SK-N-SH (cell line): Measurements from ENCODE around the gene GPATCH2L. TPM values are rescaled to one million over a fixed set of nuclear protein-coding genes. Genes with fewer than 3 reads are reported as not detected.

ENCODE experiments used
- CTCF ChIA-PET: fragments of 300-600, 350-600 bp; formaldehyde crosslinking; extraction: SDS; loops from one replicate; lab custom pipeline; 2021; lab: Yijun Ruan, JAX
- POLR2A ChIA-PET: fragments of 350-600 bp; sonication (Branson Sonifier 250); formaldehyde crosslinking; extraction: SDS; loops from one replicate; lab custom pipeline; 2020; ENCODE audit warnings: antibody characterized with exemption, inconsistent platforms; lab: Yijun Ruan, JAX
- DNase-seq: peaks from one replicate; pipeline ENCODE4 v3.0.0; 2012
- H2AFZ ChIP-seq: fragments of 200-600 bp; sonication (generic); 2 replicates; pipeline ENCODE4 v1.8.1; 2016; ENCODE audit warnings: antibody characterized with exemption, mild to moderate bottlenecking, low read depth
- H3F3A ChIP-seq: fragments of 200-600 bp; sonication (generic); replicated peaks from 2 replicates; pipeline ENCODE3; 2016; ENCODE audit warnings: antibody characterized with exemption, mild to moderate bottlenecking; ENCODE audit not compliant: insufficient read depth
- H3K27ac ChIP-seq, 2 experiments: fragments of 200-500 bp in 1 of 2; fragments of 200-600 bp in 1 of 2; sonication (Bioruptor generic) in 1 of 2; sonication (generic), shearing (Covaris generic) in 1 of 2; 2 replicates each; pipeline versions ENCODE4 v1.5.1 to v1.6.1; 2014 to 2016; ENCODE audit warnings: low read depth in 2 of 2, inconsistent platforms in 1 of 2, low read length in 1 of 2, mild to moderate bottlenecking in 1 of 2, mixed read lengths in 1 of 2
- H3K27me3 ChIP-seq: fragments of 200-600 bp; sonication (generic), shearing (Covaris generic); 2 replicates; pipeline ENCODE4 v1.6.1; 2016; ENCODE audit warnings: mixed run types; ENCODE audit not compliant: insufficient read depth
- H3K36me3 ChIP-seq, 2 experiments: fragments of 200-500 bp in 1 of 2; fragments of 200-600 bp in 1 of 2; sonication (Bioruptor generic) in 1 of 2; sonication (generic) in 1 of 2; replicated peaks in 1 of 2; 2 replicates each; pipeline versions ENCODE3 to v1.5.1; 2014 to 2016; ENCODE audit warnings: low read length in 1 of 2, mild to moderate bottlenecking in 1 of 2; ENCODE audit not compliant: insufficient read depth in 2 of 2, control insufficient read depth in 1 of 2
- H3K4me1 ChIP-seq, 2 experiments: fragments of 200-500 bp in 1 of 2; fragments of 200-600 bp in 1 of 2; sonication (Bioruptor generic) in 1 of 2; sonication (generic), shearing (Covaris generic) in 1 of 2; 2 replicates each; pipeline versions ENCODE4 v1.5.1 to v1.6.1; 2014 to 2016; ENCODE audit warnings: low read depth in 1 of 2, low read length in 1 of 2, mixed run types in 1 of 2; ENCODE audit not compliant: insufficient read depth in 2 of 2, control insufficient read depth in 1 of 2
- H3K4me2 ChIP-seq: fragments of 200-600 bp; sonication (generic), shearing (Covaris generic); 2 replicates; pipeline ENCODE4 v1.6.1; 2017; ENCODE audit warnings: mixed run types
- H3K4me3 ChIP-seq, 2 experiments: fragments of 200-500 bp in 1 of 2; fragments of 200-600 bp in 1 of 2; sonication (Bioruptor generic) in 1 of 2; sonication (generic), shearing (Covaris generic) in 1 of 2; 2 replicates each; pipeline versions ENCODE4 v1.5.1 to v1.8.1; 2014 to 2016; ENCODE audit warnings: low read depth in 2 of 2, inconsistent platforms in 1 of 2, low read length in 1 of 2, mild to moderate bottlenecking in 1 of 2, mixed read lengths in 1 of 2, moderate library complexity in 1 of 2
- H3K79me2 ChIP-seq: fragments of 200-600 bp; sonication (generic); 2 replicates; pipeline ENCODE4 v1.8.1; 2017; ENCODE audit warnings: mild to moderate bottlenecking; ENCODE audit not compliant: insufficient read depth
- H3K9ac ChIP-seq: fragments of 200-600 bp; sonication (generic); 2 replicates; pipeline ENCODE4 v1.6.1; 2017; ENCODE audit warnings: mixed run types
- H3K9me2 ChIP-seq: fragments of 200-600 bp; sonication (generic); 2 replicates; pipeline ENCODE4 v1.6.1; 2017; ENCODE audit warnings: mixed run types
- H3K9me3 ChIP-seq: fragments of 200-600 bp; sonication (generic); 2 replicates; pipeline ENCODE4 v1.6.1; 2017; ENCODE audit warnings: mixed run types, mild to moderate bottlenecking, moderate library complexity
- H4K20me1 ChIP-seq: fragments of 200-600 bp; sonication (generic); 2 replicates; pipeline ENCODE4 v1.6.1; 2017; ENCODE audit warnings: mild to moderate bottlenecking, mixed run types; ENCODE audit not compliant: insufficient read depth
- CHD2 ChIP-seq: fragments of 150-350 bp; IDR thresholded peaks from 2 replicates; pipeline ENCODE4 v1.6.1; 2018; ENCODE audit warnings: low read length; ENCODE audit not compliant: partially characterized antibody
- EP300 ChIP-seq, 2 experiments: IDR thresholded peaks; 2 replicates each; pipeline versions ENCODE4 v1.4.0 to v1.6.1; 2012; ENCODE audit warnings: borderline replicate concordance in 1 of 2, low read depth in 1 of 2, low read length in 1 of 2
- FOSL2 ChIP-seq: IDR thresholded peaks from 2 replicates; pipeline ENCODE4 v1.4.0; 2012; ENCODE audit warnings: low read depth, mild to moderate bottlenecking, moderate library complexity, borderline replicate concordance
- GABPA ChIP-seq: IDR thresholded peaks from 2 replicates; pipeline ENCODE4 v1.4.0; 2012; ENCODE audit warnings: low read depth, mild to moderate bottlenecking
- JUND ChIP-seq: IDR thresholded peaks from 2 replicates; pipeline ENCODE4 v1.4.0; 2012
- MEF2A ChIP-seq: IDR thresholded peaks from 2 replicates; pipeline ENCODE4 v1.4.0; 2012; ENCODE audit warnings: low read depth, borderline replicate concordance
- MXI1 ChIP-seq: IDR thresholded peaks from 2 replicates; pipeline ENCODE4 v1.6.1; 2012; ENCODE audit warnings: mild to moderate bottlenecking, low read depth, low read length, improper control_type of control experiment
- NFIC ChIP-seq: IDR thresholded peaks from 2 replicates; pipeline ENCODE4 v1.4.0; 2012; ENCODE audit warnings: borderline replicate concordance
- POLR2AphosphoS5 ChIP-seq: IDR thresholded peaks from 2 replicates; pipeline ENCODE4 v1.6.1; 2012; ENCODE audit warnings: low read depth, low read length
- RFX5 ChIP-seq: IDR thresholded peaks from 2 replicates; pipeline ENCODE4 v1.6.1; 2012; ENCODE audit warnings: mild to moderate bottlenecking, improper control_type of control experiment, low read length
- RXRA ChIP-seq: IDR thresholded peaks from 2 replicates; pipeline ENCODE4 v1.4.0; 2012; ENCODE audit warnings: low read depth, mild to moderate bottlenecking, borderline replicate concordance
- SIN3A ChIP-seq: IDR thresholded peaks from 2 replicates; pipeline ENCODE4 v1.6.1; 2012; ENCODE audit warnings: low read depth, mild to moderate bottlenecking, low read length, moderate library complexity, borderline replicate concordance
- TAF1 ChIP-seq: IDR thresholded peaks from 2 replicates; pipeline ENCODE4 v1.6.1; 2012; ENCODE audit warnings: low read depth, mild to moderate bottlenecking, low read length, moderate library complexity, borderline replicate concordance
- TCF12 ChIP-seq: IDR thresholded peaks from 2 replicates; pipeline ENCODE4 v1.4.0; 2012
- TEAD4 ChIP-seq: IDR thresholded peaks from 2 replicates; pipeline ENCODE4 v1.4.0; 2012; ENCODE audit warnings: mild to moderate bottlenecking, borderline replicate concordance; ENCODE audit not compliant: insufficient read depth
- WGBS: methylation state at CpG from one replicate; pipeline ENCODE4 v1.1.6; 2017; ENCODE audit warnings: low lambda C conversion rate; 5-methylcytosine and 5-hydroxymethylcytosine counted together
- polyA plus RNA-seq, 3 experiments: library from polyadenylated mRNA; depleted of rRNA; stranded (reverse); fragments of >200 nt; gene quantifications; 2 replicates each; pipeline ENCODE4 v1.2.3, GENCODE V29; 2012
- TF ChIP-seq, protein P1 (sequence below): fragments of 150-350 bp; IDR thresholded peaks from 2 replicates; pipeline ENCODE4 v1.6.1; 2016; ENCODE audit warnings: mild to moderate bottlenecking, low read depth, low read length
- TF ChIP-seq, protein P2 (sequence below): IDR thresholded peaks from 2 replicates; pipeline ENCODE4 v1.4.0; 2012; ENCODE audit warnings: low read depth
- TF ChIP-seq, protein P3 (sequence below): IDR thresholded peaks from 2 replicates; pipeline ENCODE4 v1.4.0; 2012; ENCODE audit warnings: low read depth, borderline replicate concordance
- TF ChIP-seq, protein P4 (sequence below): fragments of 150-350 bp; IDR thresholded peaks from 2 replicates; pipeline ENCODE4 v1.6.1; 2017; ENCODE audit warnings: antibody characterized with exemption, low read length, low read depth, borderline replicate concordance
- TF ChIP-seq, protein P5 (sequence below): IDR thresholded peaks from 2 replicates; pipeline ENCODE4 v1.6.1; 2012; ENCODE audit warnings: mild to moderate bottlenecking, low read depth, low read length, moderate library complexity

Gene GPATCH2L
- polyA plus RNA-seq, 1 of the 3 experiments (the other 2 are of a cell fraction): 17.7 TPM

DNA sequence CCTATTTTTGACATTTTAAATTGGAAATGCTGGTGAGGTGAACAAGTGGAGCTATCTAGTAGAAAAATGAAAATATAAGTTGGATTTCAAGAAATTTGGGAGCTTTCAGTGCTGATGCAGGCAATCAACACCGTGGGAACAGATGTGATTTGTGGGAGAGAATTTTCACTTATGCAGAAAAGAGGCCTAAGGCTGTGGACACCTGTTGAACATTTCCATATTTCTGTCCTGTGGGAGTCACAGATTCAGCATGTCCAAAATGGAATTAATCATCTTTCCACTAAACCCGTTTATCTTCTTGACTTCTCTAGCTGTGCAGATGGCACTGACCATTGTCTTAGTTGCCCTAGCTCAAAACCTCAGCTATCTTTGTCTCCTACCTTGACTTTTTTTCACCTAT lies 2.5 kb upstream of the GPATCH2L start:
- Histone ChIP-seq H3K9ac (no peak overlapping the region), H3K27me3 (0 out of 2 replicates have a peak, but pooled peaks cover 8% of the 10 kb centered on the region), H3K9me2 (no peaks in the 10 kb centered on the region), H4K20me1 (peaks cover 18% of the 10 kb centered on the region), H3K27ac (no peak overlapping the region)
- TF ChIP-seq, protein P1, sequence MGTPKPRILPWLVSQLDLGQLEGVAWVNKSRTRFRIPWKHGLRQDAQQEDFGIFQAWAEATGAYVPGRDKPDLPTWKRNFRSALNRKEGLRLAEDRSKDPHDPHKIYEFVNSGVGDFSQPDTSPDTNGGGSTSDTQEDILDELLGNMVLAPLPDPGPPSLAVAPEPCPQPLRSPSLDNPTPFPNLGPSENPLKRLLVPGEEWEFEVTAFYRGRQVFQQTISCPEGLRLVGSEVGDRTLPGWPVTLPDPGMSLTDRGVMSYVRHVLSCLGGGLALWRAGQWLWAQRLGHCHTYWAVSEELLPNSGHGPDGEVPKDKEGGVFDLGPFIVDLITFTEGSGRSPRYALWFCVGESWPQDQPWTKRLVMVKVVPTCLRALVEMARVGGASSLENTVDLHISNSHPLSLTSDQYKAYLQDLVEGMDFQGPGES: no peak
- no peak for TF ChIP-seq TCF12
- TF ChIP-seq TAF1: no peak
- TF ChIP-seq MEF2A: no peak
- TF ChIP-seq GABPA: no peak
- no peak for TF ChIP-seq RFX5
- TF ChIP-seq, all 33 proteins: peak for 0
- Histone ChIP-seq H2AFZ (no peak overlapping the region), H3K36me3 (peaks cover 0 to 1% of the 10 kb centered on the region in 2 experiments), H3K9me3 (no peaks in the 10 kb centered on the region), H3K4me1 (peaks cover 9 to 10% of the 10 kb centered on the region in 2 experiments; a peak in 3 of 4 replicates), H3K4me3 (no peak overlapping the region), H3K79me2 (peaks cover 21% of the 10 kb centered on the region), H3F3A (no peaks in the 10 kb centered on the region), H3K4me2 (no peak overlapping the region)
- WGBS: 21% methylated on average over 2 of the region's 2 CpGs
- ChIA-PET POLR2A (no interaction called here), CTCF (interaction anchor here (1.0 to 1.5 kb wide), 2 partner anchors 12 to 98 kb away, joined by 3 read pairs; no protein-coding TSS in a partner anchor)
- no peak for DNase-seq

DNA sequence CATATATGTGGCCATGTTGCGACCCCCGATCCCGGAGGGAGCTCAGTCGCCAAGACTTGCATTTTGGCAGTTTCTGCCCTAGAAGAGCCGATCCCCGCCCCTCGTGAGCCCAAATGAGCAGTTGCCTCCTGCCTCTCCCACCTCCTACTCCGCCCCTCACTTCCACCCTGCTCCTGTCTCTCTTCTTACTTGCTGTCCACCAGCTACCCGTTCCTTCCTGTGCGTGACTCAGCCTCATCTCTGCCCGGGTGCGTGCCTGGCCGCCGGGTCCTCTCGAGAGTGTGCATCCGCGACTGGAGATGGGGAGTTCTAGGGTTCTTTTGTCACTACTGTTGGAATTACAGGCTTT lies 585 bp downstream of the GPATCH2L start:
- no peaks in the 10 kb centered on the region for H3K9me3 ChIP-seq
- no peaks in the 10 kb centered on the region for H3K9me2 ChIP-seq
- 0 out of 2 replicates have a peak, but pooled peaks cover 8% of the 10 kb centered on the region for H3K27me3 ChIP-seq
- H3K4me1 ChIP-seq: peaks cover 17 to 26% of the 10 kb centered on the region in 2 experiments
- H3K4me2 ChIP-seq: peak overlapping the region; percentile 77
- peak overlapping the region; percentile 90 for H3K9ac ChIP-seq
- WGBS: 0% methylated on average over 9 of the region's 17 CpGs
- H3K4me3 ChIP-seq: peak overlapping the region; percentile 73 to 74
- peaks cover 52% of the 10 kb centered on the region for H3K79me2 ChIP-seq
- H3F3A ChIP-seq: no peaks in the 10 kb centered on the region
- DNase-seq: peak; percentile 64
- CTCF ChIA-PET: interaction anchor here (0.9 to 1.7 kb wide), 3 partner anchors 10 to 441 kb away, joined by 3 to 8 read pairs (median 3); no protein-coding TSS in a partner anchor
- peak overlapping the region; percentile 50 to 86 for H3K27ac ChIP-seq
- POLR2A ChIA-PET: interaction anchor here (0.7 to 1.4 kb wide), 3 partner anchors 10 to 17 kb away, joined by 3 to 5 read pairs (median 3); no protein-coding TSS in a partner anchor
- H3K36me3 ChIP-seq: peaks cover 25 to 29% of the 10 kb centered on the region in 2 experiments
- peak overlapping the region; percentile 76; the same call in 1 of the 2 replicates for H2AFZ ChIP-seq
- H4K20me1 ChIP-seq: peaks cover 49% of the 10 kb centered on the region
- TF ChIP-seq FOSL2 (peak; percentile 56; the same call in 1 of the 2 replicates), TEAD4 (no peak), TAF1 (no peak), MXI1 (no peak), SIN3A (0 out of 2 replicates have a peak, but pooled peaks have one; percentile 56), NFIC (no peak), JUND (peak; percentile 22; the same call in 1 of the 2 replicates), POLR2AphosphoS5 (no peak), GABPA (0 out of 2 replicates have a peak, but pooled peaks have one; percentile 19), CHD2 (peak; percentile 26), EP300 (IDR thresholded peaks at IDR 0.05; ENCODE audit: borderline replicate concordance in 1 of 2, low read depth in 1 of 2, low read length in 1 of 2) (no peak), RXRA (no peak)
- TF ChIP-seq, protein P2, sequence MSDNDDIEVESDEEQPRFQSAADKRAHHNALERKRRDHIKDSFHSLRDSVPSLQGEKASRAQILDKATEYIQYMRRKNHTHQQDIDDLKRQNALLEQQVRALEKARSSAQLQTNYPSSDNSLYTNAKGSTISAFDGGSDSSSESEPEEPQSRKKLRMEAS: peak; percentile 65; the same call in 1 of the 2 replicates
- TF ChIP-seq, protein P3, sequence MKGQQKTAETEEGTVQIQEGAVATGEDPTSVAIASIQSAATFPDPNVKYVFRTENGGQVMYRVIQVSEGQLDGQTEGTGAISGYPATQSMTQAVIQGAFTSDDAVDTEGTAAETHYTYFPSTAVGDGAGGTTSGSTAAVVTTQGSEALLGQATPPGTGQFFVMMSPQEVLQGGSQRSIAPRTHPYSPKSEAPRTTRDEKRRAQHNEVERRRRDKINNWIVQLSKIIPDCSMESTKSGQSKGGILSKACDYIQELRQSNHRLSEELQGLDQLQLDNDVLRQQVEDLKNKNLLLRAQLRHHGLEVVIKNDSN: no peak
- TF ChIP-seq, protein P4, sequence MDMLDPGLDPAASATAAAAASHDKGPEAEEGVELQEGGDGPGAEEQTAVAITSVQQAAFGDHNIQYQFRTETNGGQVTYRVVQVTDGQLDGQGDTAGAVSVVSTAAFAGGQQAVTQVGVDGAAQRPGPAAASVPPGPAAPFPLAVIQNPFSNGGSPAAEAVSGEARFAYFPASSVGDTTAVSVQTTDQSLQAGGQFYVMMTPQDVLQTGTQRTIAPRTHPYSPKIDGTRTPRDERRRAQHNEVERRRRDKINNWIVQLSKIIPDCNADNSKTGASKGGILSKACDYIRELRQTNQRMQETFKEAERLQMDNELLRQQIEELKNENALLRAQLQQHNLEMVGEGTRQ: no peak
- TF ChIP-seq, protein P5, sequence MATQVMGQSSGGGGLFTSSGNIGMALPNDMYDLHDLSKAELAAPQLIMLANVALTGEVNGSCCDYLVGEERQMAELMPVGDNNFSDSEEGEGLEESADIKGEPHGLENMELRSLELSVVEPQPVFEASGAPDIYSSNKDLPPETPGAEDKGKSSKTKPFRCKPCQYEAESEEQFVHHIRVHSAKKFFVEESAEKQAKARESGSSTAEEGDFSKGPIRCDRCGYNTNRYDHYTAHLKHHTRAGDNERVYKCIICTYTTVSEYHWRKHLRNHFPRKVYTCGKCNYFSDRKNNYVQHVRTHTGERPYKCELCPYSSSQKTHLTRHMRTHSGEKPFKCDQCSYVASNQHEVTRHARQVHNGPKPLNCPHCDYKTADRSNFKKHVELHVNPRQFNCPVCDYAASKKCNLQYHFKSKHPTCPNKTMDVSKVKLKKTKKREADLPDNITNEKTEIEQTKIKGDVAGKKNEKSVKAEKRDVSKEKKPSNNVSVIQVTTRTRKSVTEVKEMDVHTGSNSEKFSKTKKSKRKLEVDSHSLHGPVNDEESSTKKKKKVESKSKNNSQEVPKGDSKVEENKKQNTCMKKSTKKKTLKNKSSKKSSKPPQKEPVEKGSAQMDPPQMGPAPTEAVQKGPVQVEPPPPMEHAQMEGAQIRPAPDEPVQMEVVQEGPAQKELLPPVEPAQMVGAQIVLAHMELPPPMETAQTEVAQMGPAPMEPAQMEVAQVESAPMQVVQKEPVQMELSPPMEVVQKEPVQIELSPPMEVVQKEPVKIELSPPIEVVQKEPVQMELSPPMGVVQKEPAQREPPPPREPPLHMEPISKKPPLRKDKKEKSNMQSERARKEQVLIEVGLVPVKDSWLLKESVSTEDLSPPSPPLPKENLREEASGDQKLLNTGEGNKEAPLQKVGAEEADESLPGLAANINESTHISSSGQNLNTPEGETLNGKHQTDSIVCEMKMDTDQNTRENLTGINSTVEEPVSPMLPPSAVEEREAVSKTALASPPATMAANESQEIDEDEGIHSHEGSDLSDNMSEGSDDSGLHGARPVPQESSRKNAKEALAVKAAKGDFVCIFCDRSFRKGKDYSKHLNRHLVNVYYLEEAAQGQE: no peak
